ENCODE data around the gene HOXC12. TPM values are rescaled to one million over a fixed set of nuclear protein-coding genes. Genes with fewer than 3 reads are reported as not detected.

The HOXC12 gene
- total RNA-seq, 2 donors from 2014 or later = not detected

DNA sequence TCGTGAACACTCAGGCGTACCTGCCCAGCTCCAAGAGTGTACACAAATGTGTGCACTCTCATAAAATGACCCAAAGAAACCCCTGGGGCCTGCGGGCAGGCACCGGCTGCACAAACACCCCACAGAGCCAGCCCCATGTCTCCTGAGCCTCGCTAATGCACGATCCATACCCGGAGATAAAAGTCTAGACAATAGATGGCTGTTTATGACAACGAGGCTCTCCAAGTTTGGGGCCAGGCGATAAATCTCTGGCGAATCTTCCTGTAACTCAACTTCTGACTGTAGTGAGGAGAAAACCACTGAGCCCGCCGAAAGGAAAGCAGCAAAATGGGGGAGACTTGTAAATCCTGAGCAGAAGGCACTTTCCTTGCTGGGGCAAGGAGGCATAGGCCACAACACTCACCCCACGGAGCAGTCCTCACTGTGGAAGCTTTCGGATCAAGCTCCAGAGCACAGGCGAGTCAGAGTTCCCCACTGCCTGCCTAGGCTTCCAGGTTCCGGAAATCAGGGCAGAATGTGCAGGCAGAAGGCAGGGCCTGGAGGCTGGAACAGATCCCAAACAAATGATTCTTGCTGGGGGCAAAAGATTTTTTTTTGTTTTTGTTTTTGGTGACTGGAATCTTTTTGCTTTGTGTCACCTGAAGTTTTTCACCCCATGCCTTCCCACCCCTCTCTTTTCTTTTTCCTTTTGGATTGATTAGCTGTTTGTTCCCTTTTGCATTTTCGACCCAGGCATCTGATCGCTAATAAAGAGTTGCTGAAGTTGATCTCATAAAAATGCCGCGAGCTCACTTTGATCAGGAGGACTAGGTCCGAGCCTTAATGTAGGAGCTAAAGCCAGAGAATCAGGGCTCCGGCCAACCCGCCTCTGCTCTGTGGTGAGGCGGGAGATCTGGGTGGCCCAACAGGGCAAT lies 13.8 kb downstream of the HOXC12 start:
- ATAC-seq (no peak), DNase-seq (no peak)
- intact Hi-C loops (cut with DNase I) = no loop called here

DNA sequence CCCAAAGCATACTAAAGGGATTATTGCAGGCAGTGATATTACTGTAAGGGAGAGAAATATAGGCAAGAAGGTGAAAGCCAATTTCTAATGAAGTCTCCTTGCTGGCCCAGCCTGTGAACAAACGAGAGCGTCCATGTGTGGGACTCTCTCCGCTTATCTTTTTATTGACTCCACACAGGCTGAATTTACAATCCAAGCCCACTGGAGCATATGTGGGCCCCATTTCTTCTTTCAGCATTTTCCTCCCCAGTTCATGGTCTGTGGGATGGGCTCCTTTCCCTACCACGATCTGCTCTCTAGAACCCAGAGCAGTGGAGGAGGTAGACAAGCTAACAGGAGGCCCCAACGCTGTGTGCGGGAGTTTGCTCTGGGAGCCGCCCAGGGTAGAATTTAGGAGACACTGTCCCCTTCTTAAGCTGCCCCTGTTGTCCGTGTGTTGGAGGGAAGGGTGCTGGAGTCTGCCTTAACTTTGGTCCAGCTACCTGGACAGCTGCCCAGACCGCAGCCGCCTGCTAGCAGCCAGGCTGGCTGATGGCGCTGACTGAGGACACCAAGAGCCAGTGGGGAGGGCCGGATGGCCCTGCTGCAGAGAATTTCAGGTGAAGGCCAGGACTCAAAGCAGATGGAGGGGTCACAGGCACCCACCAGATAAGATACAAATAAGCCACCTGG lies 15.0 kb downstream of the HOXC12 start:
- ATAC-seq (no peak), DNase-seq (no peak)
- intact Hi-C loops (cut with DNase I) = no loop called here

GRCh38 chr12:53970451-53970850 lies 15.7 kb downstream of the HOXC12 start:
- intact Hi-C loops (cut with DNase I) = no loop called here
- DNase-seq = no peak
- no peak for ATAC-seq

DNA sequence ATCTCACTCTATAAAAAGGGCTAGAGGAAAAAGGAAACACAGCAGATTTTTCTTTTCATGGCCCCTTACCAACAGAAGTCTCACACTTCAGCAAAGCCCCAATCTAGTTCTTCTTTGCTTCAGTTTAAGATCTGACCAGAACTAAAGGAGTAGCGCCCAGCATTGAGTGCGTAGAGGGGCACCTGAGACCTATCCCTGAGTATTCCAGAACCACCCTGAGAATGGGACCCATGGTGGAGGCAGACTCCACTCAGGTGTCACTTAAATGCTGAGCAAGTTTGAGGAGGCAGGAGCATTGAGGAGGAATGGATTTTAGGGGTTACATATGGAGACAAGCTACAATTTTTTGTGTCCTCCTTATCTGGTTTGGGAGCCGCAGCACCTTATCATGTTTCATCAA lies 16.4 kb downstream of the HOXC12 start:
- intact Hi-C loops (cut with DNase I) = no loop called here
- ATAC-seq = no peak
- no peak for DNase-seq

- intact Hi-C loops (cut with DNase I) = no loop called here
- no peak for DNase-seq
- no peak for ATAC-seq
These were observed 17.0 kb downstream of the HOXC12 start for GRCh38 chr12:53971686-53972085.

DNA sequence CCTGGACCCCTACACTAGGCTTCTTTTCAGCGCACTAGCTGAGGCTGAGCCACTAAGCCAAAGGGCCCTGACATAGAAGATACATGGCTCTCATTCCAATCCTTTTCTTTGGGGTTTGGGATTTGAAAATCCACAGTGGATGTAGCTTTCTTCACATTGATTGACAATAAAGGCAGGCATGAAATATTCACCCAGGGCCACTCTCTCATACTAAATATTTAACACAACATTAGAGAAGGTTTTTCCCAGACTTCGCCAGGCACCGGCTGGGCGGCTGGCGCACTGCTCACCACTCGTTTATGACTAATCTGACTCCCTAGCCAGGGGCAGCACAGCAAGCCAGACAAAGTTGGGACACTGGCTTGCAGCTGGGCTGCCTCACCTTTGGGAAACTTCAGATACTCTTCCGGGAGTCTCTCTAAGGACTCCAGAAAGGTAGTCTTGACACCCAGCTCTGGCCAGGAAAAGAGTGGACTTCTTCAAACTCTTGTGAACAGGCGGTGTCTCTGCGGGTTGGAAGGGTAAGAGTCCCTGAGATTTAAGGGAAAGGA lies 17.5 kb downstream of the HOXC12 start:
- DNase-seq (no peak), ATAC-seq (no peak)
- intact Hi-C loops (cut with DNase I) = no loop called here

DNA sequence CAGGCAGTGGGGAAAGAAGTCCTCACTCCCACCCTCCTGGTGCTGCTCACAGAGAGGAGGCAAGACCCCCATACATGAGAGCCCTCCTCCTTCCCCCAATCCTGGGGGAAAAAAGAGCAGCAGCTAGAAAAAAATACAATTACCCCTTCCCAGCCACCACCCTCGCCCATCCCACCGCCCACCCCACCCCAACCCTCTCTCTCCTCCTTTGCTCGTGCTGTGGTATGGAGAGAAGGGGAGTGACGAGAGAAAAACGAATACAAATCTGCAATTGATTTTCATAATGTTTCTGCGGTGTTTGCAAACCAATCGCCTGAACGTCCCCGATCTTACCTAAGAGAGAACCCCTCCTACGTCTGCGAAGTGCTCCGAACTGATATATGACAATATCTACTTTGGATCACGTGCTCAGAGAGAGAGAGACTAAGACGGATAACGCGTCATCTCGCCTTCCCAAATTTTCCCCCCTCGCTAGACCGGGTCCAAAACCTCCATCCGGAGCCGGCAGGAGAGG lies 18.1 kb downstream of the HOXC12 start, which contains the start of gene HOXC11:
Gene HOXC11 (plus strand): TSS at position 405 of the 514 bp plus-strand sequence. CDS start 116 bp downstream, outside the sequence.
- DNase-seq (no peak), ATAC-seq (no peak)
- intact Hi-C loops (cut with DNase I) = no loop called here

- intact Hi-C loops (cut with DNase I) = no loop called here
- peak; percentile 21 to 38 for ATAC-seq
- no peak for DNase-seq
These were observed 18.7 kb downstream of the HOXC12 start for GRCh38 chr12:53973236-53974042.

DNA sequence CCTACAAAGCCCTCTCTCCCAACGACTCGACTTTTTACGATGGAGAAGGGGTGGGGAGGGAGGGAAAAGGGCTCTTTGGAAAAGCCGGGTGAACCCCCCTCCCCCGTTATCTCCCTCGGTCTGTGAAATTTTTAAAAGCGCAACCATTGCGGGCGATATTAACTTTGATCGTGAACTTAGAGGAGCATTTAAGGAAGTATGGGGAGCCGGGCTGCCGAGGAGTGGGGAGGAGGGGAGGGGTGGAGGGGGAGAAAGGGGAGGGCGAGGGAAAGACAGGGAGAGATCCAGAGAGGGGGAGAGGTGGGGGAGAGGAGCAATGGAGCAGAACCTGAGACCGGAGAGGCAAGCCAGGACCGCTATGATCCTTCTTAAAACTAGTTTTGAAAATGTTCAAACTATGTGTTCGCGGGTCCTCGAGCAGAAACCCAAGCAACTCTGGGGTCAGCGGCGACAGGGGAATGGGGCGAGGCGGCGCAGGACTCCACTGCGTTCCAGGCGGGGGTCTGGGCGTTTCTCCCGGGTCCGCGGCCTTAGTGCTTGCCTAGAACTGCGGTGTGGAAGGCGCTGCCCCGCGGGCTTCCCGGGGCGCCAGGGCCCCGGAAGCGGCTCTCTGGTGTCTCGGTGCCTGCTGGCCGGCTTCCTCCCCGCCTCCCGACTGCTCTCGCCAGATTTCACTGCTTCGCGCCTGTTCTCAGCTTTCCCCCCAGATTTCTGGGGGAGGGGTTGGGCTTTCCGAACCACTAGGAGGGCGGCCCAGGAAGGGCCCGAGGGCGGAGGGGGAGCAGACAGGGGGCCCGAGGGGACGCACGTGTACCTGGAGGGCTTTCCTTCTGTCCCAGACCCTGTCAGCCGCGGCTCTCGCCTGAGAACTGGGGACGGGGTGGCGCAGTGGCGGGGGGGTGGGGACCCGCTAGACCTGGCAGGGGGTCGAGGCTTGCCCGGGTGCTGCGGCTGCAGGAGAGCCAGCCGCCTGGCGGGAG lies 19.7 kb downstream of the HOXC12 start, which contains the start of gene HOTAIR:
Gene HOTAIR (minus strand): TSS at position 871 of the 980 bp plus-strand sequence.
- DNase-seq = no peak
- intact Hi-C loops (cut with DNase I) = no loop called here
- ATAC-seq = peak; percentile 41 to 46

- ATAC-seq = no peak
- intact Hi-C loops (cut with DNase I) = no loop called here
- no peak for DNase-seq
These were observed 20.4 kb downstream of the HOXC12 start for GRCh38 chr12:53975064-53975471.

DNA sequence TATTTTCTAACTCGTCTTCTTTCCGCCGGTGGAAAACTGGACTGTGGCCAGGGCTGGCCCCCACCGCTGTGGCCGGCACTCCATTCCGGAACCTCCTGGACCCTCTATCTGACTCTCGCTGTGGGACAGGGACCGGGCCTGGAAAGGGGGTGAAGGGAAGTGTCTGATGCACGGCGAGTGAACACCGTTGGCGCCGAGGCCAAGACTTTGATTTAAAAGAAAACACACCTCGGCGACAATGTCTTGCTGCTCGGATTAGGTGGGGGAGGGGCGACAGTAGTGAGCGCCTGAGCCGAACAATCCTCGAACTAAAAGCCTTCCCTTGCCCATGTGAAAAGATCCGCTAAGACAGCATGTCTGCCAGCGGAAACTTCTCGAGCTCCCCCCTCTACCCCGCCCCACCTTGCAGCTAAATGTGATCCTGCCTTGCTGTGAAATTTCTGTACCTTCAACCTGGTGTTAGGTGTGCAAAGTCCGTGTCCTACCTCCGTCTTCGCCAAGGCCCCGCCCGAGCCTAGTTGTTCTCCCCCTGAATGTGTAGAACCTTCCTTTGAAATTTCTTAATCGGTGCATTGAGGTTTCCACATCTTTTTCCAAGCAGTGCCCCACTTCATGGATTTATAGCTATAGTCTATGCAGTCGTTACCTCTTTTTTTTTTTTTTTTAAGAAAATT lies 20.9 kb downstream of the HOXC12 start:
- no peak for DNase-seq
- intact Hi-C loops (cut with DNase I) = no loop called here
- ATAC-seq = no peak

DNA sequence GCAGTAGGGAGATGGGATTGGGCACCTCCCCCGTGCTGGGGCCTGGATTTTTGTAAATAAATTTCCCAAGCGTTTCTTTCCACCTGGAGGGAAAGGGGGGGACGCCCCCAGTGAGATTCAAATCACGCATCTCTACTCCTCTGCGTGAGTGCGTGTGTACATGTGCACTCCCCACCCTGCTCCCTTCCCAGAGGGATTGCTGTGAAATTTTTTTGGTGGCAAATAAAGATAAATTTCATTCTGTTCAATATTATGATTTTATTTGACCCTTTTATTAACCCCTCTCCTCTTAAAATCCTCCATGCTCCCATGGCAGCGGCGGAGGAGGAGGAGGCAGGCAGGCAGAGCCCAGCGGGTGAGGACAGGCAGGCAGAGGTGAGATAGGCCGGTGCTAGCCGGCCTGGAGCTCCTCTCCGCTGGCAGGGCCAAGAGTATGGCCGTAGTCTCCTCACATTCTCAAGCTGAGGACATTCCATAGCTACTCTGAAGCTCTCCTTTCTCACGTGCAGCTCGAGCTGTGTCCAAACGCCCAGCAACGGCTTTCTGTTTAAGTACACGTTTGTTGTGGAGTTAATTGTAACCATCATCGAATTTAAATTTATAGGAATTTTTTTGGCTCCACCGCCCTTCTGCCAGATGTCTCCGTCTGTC lies 21.6 kb downstream of the HOXC12 start:
- intact Hi-C loops (cut with DNase I) = no loop called here
- ATAC-seq = no peak

DNA sequence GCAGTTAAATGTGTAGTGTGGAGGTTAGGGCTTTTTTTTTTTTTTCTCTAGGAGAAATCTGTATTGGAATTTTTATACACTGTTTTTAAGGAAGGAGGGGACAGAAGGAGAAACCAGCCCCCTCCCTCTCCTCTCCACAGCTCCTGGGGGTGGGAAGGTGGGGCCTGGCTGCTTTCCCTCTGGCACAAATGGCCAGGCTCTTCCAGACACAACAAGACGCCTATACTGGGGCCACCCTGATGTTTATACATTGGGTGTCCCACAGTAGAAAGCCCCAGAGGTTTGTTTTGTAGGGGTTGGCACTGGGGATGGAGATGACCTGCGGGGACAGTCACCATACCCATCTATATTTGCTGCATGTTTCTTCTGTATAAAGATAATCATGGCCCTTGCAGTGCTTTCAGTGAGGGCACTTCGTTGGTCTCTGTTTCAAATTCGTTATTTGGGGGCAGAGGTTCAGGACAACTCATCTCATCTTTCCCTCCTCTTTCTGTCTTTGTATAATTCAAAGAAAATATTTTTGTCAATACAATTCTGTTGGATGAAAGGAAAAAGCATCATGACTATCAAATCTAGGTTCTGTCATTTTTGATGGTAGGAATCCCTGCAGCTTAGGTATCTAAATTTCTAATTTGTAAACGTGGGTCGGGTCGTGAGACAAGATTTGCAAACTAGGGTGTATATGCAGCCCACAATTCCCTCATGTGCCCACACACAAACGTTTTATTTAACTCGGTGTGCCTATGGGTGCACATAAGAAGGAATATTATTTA lies 22.3 kb downstream of the HOXC12 start:
- intact Hi-C loops (cut with DNase I) = no loop called here
- ATAC-seq (no peak), DNase-seq (no peak)

More for the DNA sequence above, 21.6 kb downstream of the HOXC12 start:
- DNase-seq = no peak

DNA sequence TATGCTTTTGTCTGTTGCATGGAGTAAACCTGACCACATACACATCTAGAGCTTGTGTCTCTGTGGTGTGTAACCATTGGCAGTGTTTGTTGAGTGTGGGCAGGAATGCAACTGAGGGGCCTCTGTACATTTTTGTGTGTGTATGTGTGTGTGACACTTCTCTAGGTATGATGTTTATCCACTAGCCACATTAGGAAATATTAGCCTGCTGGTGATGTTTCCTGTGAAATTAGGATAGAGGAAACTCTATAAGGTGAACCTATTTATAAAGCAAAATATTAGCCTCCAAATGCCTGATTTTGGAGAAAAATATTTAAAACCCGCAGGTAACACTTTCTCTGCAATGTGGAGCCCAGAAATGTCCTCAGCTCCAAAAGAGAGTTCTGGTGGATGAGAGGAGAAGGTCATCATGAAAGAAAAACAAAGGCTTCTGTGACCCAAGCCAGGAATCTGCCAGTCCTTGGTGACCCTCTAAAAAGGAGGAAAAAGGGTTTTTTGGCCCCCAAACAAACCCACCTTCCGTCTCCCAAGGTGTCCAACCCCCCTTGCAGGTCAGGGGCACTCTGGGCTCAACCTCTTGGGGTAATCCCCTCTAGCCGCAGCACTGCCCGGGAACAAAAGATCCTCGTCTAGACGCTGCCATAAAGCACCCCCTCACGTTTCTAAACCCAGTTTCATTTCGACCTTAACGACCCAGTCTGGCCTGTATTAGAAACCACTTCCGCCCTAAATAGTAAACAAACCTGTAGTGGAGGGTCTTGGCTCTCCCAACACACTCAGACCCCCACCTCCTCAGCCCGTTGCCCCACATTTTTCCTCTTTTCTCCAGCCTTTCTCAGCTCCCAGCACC lies 23.1 kb downstream of the HOXC12 start:
- intact Hi-C loops (cut with DNase I) = no loop called here
- DNase-seq = no peak
- ATAC-seq = no peak

All from left cardiac atrium (tissue), 4 donors.